Measurements from ENCODE around the gene CRYL1.

The CRYL1 gene

GRCh38 chr13:20373861-20374260 is 151.8 kb downstream of the CRYL1 start:
- DNase-seq (ENCODE audit: low read depth, low spot score), result no peak

- DNase-seq (ENCODE audit: low read depth, low spot score), result no peak
Measured at GRCh38 chr13:20371825-20372224, 153.8 kb downstream of the CRYL1 start.

GRCh38 chr13:20370815-20371421 is 154.7 kb downstream of the CRYL1 start:
- DNase-seq (ENCODE audit: low read depth, low spot score), result no peak

- DNase-seq (ENCODE audit: low read depth, low spot score), result no peak
Measured at GRCh38 chr13:20369886-20370361, 155.7 kb downstream of the CRYL1 start.

- DNase-seq (ENCODE audit: low read depth, low spot score), result no peak
Measured at GRCh38 chr13:20366056-20366455, 159.6 kb downstream of the CRYL1 start.

GRCh38 chr13:20363603-20364002 is 162.1 kb downstream of the CRYL1 start:
- DNase-seq (ENCODE audit: low read depth, low spot score), result no peak

- no peak for DNase-seq (ENCODE audit: low read depth, low spot score)
Measured at GRCh38 chr13:20363172-20363571, 162.5 kb downstream of the CRYL1 start.

- no peak for DNase-seq (ENCODE audit: low read depth, low spot score)
Measured at GRCh38 chr13:20362484-20363041, 163.1 kb downstream of the CRYL1 start.

GRCh38 chr13:20360835-20361412 is 164.7 kb downstream of the CRYL1 start:
- DNase-seq (ENCODE audit: low read depth, low spot score), result no peak

GRCh38 chr13:20360041-20360491 is 165.6 kb downstream of the CRYL1 start:
- no peak for DNase-seq (ENCODE audit: low read depth, low spot score)

- no peak for DNase-seq (ENCODE audit: low read depth, low spot score)
Measured at GRCh38 chr13:20359335-20359734, 166.3 kb downstream of the CRYL1 start.

- no peak for DNase-seq (ENCODE audit: low read depth, low spot score)
Measured at GRCh38 chr13:20358022-20358421, 167.6 kb downstream of the CRYL1 start.

GRCh38 chr13:20356444-20356843 is 169.2 kb downstream of the CRYL1 start:
- DNase-seq (ENCODE audit: low read depth, low spot score), result no peak

- DNase-seq (ENCODE audit: low read depth, low spot score), result no peak
Measured at GRCh38 chr13:20354722-20355121, 170.9 kb downstream of the CRYL1 start.

- no peak for DNase-seq (ENCODE audit: low read depth, low spot score)
Measured at GRCh38 chr13:20353973-20354372, 171.7 kb downstream of the CRYL1 start.

Measured in activated naive CD8-positive, alpha-beta T cell treated with anti-CD3 and anti-CD28 coated beads, Interleukin-2, amount 50 U/mL, for 16 hours (primary cell).